ENCODE results near the gene FAM120A.
"Not testable (repeated sequence)": the region's sequence is repeated elsewhere in the genome, so short reads cannot be mapped to it uniquely, and the experiment has no call there.

FAM120A gene

GRCh38 chr9:93509084-93509483, 57.6 kb downstream of the FAM120A start:
- no peak for DNase-seq (ENCODE audit: low read depth)

- no peak for DNase-seq (ENCODE audit: low read depth)
These were observed 58.6 kb downstream of the FAM120A start for GRCh38 chr9:93510041-93510440.

- DNase-seq (ENCODE audit: low read depth): not testable (repeated sequence)
These were observed 59.7 kb downstream of the FAM120A start for GRCh38 chr9:93511228-93511627.

GRCh38 chr9:93512170-93512812, 60.8 kb downstream of the FAM120A start:
- DNase-seq (ENCODE audit: low read depth): not testable (repeated sequence)

- no peak for DNase-seq (ENCODE audit: low read depth)
These were observed 62.1 kb downstream of the FAM120A start for GRCh38 chr9:93513606-93514005.

- DNase-seq (ENCODE audit: low read depth): no peak
These were observed 65.8 kb downstream of the FAM120A start for GRCh38 chr9:93517331-93517730.

- DNase-seq (ENCODE audit: low read depth): no peak
These were observed 69.0 kb downstream of the FAM120A start for GRCh38 chr9:93520523-93520922.

GRCh38 chr9:93522736-93523135, 71.3 kb downstream of the FAM120A start:
- no peak for DNase-seq (ENCODE audit: low read depth)

GRCh38 chr9:93523518-93524144, 72.1 kb downstream of the FAM120A start:
- DNase-seq (ENCODE audit: low read depth): no peak

GRCh38 chr9:93525476-93525875, 74.0 kb downstream of the FAM120A start:
- no peak for DNase-seq (ENCODE audit: low read depth)

GRCh38 chr9:93531374-93531773, 79.9 kb downstream of the FAM120A start:
- no peak for DNase-seq (ENCODE audit: low read depth)

GRCh38 chr9:93532141-93532540, 80.7 kb downstream of the FAM120A start:
- no peak for DNase-seq (ENCODE audit: low read depth)

- no peak for DNase-seq (ENCODE audit: low read depth)
These were observed 82.4 kb downstream of the FAM120A start for GRCh38 chr9:93533863-93534262.

- DNase-seq (ENCODE audit: low read depth): no peak
These were observed 84.7 kb downstream of the FAM120A start for GRCh38 chr9:93536167-93536566.

GRCh38 chr9:93536874-93537273, 85.4 kb downstream of the FAM120A start:
- DNase-seq (ENCODE audit: low read depth): no peak

- DNase-seq (ENCODE audit: low read depth): no peak
These were observed 88.8 kb downstream of the FAM120A start for GRCh38 chr9:93540305-93540704.

- DNase-seq (ENCODE audit: low read depth): no peak
These were observed 89.5 kb downstream of the FAM120A start for GRCh38 chr9:93541005-93541404.

- DNase-seq (ENCODE audit: low read depth): no peak
These were observed 90.3 kb downstream of the FAM120A start for GRCh38 chr9:93541581-93542349.

- no peak for DNase-seq (ENCODE audit: low read depth)
These were observed 91.6 kb downstream of the FAM120A start for GRCh38 chr9:93543117-93543516.

GRCh38 chr9:93546356-93546755, 94.9 kb downstream of the FAM120A start:
- no peak for DNase-seq (ENCODE audit: low read depth)

- no peak for DNase-seq (ENCODE audit: low read depth)
These were observed 98.1 kb downstream of the FAM120A start for GRCh38 chr9:93549611-93550010.

GRCh38 chr9:93552923-93553322, 101.4 kb downstream of the FAM120A start:
- DNase-seq (ENCODE audit: low read depth): no peak

- no peak for DNase-seq (ENCODE audit: low read depth)
These were observed 103.9 kb downstream of the FAM120A start for GRCh38 chr9:93555370-93555769.
